Aorta (tissue), 5 donors: ENCODE data around the gene RHO. TPM values are rescaled to one million over a fixed set of nuclear protein-coding genes. Genes with fewer than 3 reads are reported as not detected.

Experiments
- ATAC-seq: fragments of 200-7000 bp; cut with Tn5 transposase; one replicate; pipeline ENCODE4 v1.9.1; 2022; ENCODE audit warnings: moderate library complexity; ENCODE audit not compliant: low FRiP score
- DNase-seq, 2 donors: peaks; one replicate each; pipeline ENCODE4 v3.0.0-alpha.2; 2020
- H3K27ac ChIP-seq, 2 donors: one replicate each; pipeline ENCODE4 v1.5.1; 2013; ENCODE audit warnings: low read length in 2 of 2, mild to moderate bottlenecking in 2 of 2, moderate library complexity in 2 of 2, control low read depth in 1 of 2, inconsistent platforms in 1 of 2, low read depth in 1 of 2
- H3K27me3 ChIP-seq, 2 donors: one replicate each; pipeline ENCODE4 v1.6.1; 2013; ENCODE audit warnings: control low read depth in 1 of 2, low read length in 1 of 2, mild to moderate bottlenecking in 1 of 2, moderate library complexity in 1 of 2; ENCODE audit not compliant: insufficient read depth in 2 of 2, control insufficient read depth in 1 of 2
- H3K36me3 ChIP-seq, 2 donors: one replicate each; pipeline ENCODE4 v1.6.1; 2013; ENCODE audit warnings: control low read depth in 1 of 2, low read length in 1 of 2, mild to moderate bottlenecking in 1 of 2; ENCODE audit not compliant: insufficient read depth in 2 of 2, control insufficient read depth in 1 of 2
- H3K4me1 ChIP-seq, 2 donors: one replicate each; pipeline ENCODE4 v1.6.1; 2013; ENCODE audit warnings: low read length in 2 of 2, control low read depth in 1 of 2, mild to moderate bottlenecking in 1 of 2, moderate library complexity in 1 of 2; ENCODE audit not compliant: insufficient read depth in 2 of 2, control insufficient read depth in 1 of 2
- H3K4me3 ChIP-seq, 2 donors: one replicate each; pipeline ENCODE4 v1.5.1; 2013; ENCODE audit warnings: low read length in 2 of 2, control low read depth in 1 of 2, mild to moderate bottlenecking in 1 of 2
- H3K9me3 ChIP-seq: one replicate; pipeline ENCODE4 v1.6.1; 2013; ENCODE audit warnings: mild to moderate bottlenecking, low read length; ENCODE audit not compliant: control insufficient read depth
- WGBS, 2 donors: extraction: QIAGEN DNeasy Blood & Tissue Kit; methylation state at CpG; one replicate each; pipeline ENCODE4 v1.1.7; 2013; 5-methylcytosine and 5-hydroxymethylcytosine counted together
- intact Hi-C, 2 donors: fragments of 100-400 bp; cut with DNase I; formaldehyde crosslinking; loops; one replicate each; pipeline versions ENCODE4 v1.14.2 to v1.15.0; 2022
- polyA plus RNA-seq, 2 donors: library from polyadenylated mRNA; stranded (reverse); fragments of 200-250 nt; gene quantifications; one replicate each; pipeline ENCODE4 v1.2.3, GENCODE V29; 2013
- total RNA-seq, 2 donors: library from RNA; stranded (reverse); fragmentation: NEBNext Ultra II Directional; extraction: Animal tissue kit (Norgen Biotek cat#: 25700); gene quantifications; one replicate each; pipeline ENCODE4 v1.2.1, GENCODE V29; 2021
- donor health status: healthy with polysubstance abuse.
- donor health status: Bipolar disorder and iron deficiency.
- donor health status: DM: no; HTN: no; CAD: no.
- donor health status: DM: no; HTN: no; CAD: no.
- donor health status: DM: yes; HTN: yes; CAD: no.

Gene RHO
- total and polyA plus RNA-seq, 4 donors, result 0.15 TPM; not detected in 3

DNA sequence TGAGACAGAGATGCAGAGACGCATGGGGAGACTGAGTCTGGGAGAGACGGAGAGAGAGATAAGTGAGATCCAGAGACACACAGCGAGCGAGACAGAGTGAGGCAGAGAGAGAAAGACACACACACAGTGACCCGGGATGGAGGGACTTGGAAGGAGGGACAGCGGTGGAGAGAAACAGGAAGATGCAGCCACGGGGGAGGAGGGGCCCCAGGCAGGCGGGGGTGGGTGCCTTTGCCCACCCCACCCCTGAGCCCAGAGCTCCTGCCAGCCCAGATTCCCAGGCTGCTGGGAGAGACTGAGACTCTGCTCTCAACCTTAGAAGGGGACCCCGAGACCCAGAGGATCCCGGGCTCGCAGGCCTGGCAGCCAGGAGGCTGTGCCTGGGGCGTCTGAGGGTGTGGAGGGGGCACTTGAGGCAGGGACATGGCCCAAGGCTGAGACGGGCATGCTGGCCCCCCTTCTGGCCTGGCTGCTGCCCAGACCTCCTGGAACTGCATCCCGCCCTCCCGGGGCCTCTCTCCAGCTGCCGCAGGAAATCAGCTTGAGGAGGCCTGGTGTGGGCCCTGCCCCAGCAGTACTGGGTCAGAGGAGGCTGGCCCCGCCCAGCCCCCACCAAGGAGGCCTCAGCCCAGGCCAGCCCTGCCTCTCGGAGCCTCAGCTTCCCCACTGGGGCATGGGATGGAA is 32.6 kb downstream of the RHO start:
- DNase-seq (peak; percentile 93 to 95), ATAC-seq (peak; percentile 86)
- Histone ChIP-seq H3K36me3 (no peaks in the 10 kb centered on the region), H3K27ac (peak overlapping the region; percentile 67 to 83), H3K9me3 (no peaks in the 10 kb centered on the region), H3K27me3 (no peaks in the 10 kb centered on the region), H3K4me3 (no peak overlapping the region), H3K4me1 (no peaks in the 10 kb centered on the region)
- intact Hi-C loops, result loop anchor here (2.0 to 5.0 kb wide), 3 partner anchors 36 to 69 kb away; no protein-coding TSS in a partner anchor
- 4 to 6% methylated on average over 15 to 18 of the region's 18 CpGs for WGBS, 2 donors

DNA sequence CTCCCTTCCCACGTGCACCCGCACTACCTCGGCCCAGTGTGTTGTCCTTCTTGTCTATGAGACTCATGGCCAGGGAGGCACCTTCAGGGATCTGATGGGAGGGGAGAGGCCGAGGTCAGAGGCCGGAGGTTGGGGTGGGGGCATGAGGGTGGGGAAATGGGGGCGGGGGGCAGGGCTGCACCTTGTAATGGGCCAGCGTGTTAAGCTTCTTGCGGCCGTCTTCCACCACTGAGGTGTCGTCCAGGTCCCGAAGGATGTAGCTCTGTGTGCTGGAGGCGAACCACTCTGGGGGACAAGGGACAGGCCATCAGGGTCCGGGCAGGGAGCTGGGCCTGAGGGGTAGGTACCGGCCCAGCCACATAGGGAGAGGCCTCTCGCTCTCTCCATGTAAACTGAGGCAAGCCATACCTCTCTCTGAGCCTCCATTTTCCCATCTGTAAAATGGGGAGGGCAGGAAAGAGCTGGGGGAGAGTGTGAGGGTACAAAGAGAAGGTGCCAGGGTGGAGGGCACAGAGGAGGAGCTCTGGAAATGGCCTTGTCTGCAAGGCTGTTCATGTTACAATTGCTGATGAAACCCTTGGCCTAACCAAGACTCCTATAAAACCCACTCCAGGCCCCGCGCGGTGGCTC is 33.3 kb downstream of the RHO start:
- 66 to 68% methylated on average over 18 of the region's 18 CpGs for WGBS, 2 donors
- H3K4me1 ChIP-seq, result no peaks in the 10 kb centered on the region
- ATAC-seq (no peak), DNase-seq (no peak)
- H3K27me3 ChIP-seq, result no peaks in the 10 kb centered on the region
- no peaks in the 10 kb centered on the region for H3K36me3 ChIP-seq
- H3K4me3 ChIP-seq, result no peak overlapping the region
- H3K27ac ChIP-seq, result peak overlapping the region in 1 of 2 donors; percentile 41
- intact Hi-C loops, result loop anchor here (2.0 to 5.0 kb wide), 3 partner anchors 35 to 69 kb away; no protein-coding TSS in a partner anchor
- H3K9me3 ChIP-seq, result no peaks in the 10 kb centered on the region

DNA sequence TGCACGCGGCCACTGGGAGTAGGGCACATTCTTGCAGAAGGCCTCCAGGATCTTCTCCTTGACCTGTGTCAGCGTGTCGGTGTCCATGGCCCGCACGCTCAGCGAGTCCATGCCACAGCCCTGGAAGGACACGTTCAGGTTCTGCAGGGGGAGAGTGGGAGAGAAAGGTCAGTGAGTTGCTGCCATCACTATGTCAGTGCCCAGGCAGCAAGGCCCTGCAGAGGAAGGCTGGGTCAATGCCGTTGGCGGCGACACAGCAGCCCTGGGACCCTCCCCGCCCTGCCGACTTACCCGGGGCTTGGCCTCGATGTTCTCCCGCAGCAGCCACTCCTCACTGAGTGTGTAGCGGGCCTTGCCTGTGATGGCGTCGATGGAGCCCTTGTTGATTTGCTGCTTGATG is 34.4 kb downstream of the RHO start:
- Histone ChIP-seq H3K36me3 (no peaks in the 10 kb centered on the region), H3K4me1 (no peaks in the 10 kb centered on the region), H3K9me3 (no peaks in the 10 kb centered on the region), H3K4me3 (no peak overlapping the region), H3K27ac (no peak overlapping the region), H3K27me3 (no peaks in the 10 kb centered on the region)
- intact Hi-C loops, result loop anchor here (5.0 kb wide), 2 partner anchors 39 to 71 kb away; no protein-coding TSS in a partner anchor
- WGBS, 2 donors, result 89 to 92% methylated on average over 19 of the region's 19 CpGs
- DNase-seq (no peak), ATAC-seq (no peak)

DNA sequence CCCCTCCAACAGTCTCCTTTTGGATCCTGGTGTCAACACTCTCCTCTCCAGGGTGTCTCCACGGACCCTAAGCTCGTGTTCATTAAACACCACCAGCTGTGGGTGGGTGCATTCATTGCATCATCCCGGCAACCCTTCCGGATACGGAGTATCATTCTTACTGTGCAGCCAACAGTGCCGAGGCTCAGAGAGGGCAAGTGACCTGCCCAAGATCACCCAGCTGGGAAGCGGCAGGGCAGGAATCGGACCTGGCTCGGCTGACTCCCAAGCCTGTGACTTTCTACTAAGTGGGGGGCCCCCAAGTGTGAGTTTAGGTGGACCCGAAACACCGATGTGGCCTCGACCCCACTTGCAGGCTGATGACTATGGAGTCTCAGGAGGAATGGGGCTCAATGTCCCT is 34.9 kb downstream of the RHO start:
- no peaks in the 10 kb centered on the region for H3K4me1 ChIP-seq
- no peak overlapping the region for H3K4me3 ChIP-seq
- no peak for ATAC-seq
- H3K9me3 ChIP-seq, result no peaks in the 10 kb centered on the region
- H3K27me3 ChIP-seq, result no peaks in the 10 kb centered on the region
- 94 to 95% methylated on average over 12 of the region's 12 CpGs for WGBS, 2 donors
- H3K36me3 ChIP-seq, result no peaks in the 10 kb centered on the region
- DNase-seq, result no peak
- intact Hi-C loops, result loop anchor here (5.0 kb wide), 2 partner anchors 39 to 71 kb away; no protein-coding TSS in a partner anchor
- H3K27ac ChIP-seq, result no peak overlapping the region

DNA sequence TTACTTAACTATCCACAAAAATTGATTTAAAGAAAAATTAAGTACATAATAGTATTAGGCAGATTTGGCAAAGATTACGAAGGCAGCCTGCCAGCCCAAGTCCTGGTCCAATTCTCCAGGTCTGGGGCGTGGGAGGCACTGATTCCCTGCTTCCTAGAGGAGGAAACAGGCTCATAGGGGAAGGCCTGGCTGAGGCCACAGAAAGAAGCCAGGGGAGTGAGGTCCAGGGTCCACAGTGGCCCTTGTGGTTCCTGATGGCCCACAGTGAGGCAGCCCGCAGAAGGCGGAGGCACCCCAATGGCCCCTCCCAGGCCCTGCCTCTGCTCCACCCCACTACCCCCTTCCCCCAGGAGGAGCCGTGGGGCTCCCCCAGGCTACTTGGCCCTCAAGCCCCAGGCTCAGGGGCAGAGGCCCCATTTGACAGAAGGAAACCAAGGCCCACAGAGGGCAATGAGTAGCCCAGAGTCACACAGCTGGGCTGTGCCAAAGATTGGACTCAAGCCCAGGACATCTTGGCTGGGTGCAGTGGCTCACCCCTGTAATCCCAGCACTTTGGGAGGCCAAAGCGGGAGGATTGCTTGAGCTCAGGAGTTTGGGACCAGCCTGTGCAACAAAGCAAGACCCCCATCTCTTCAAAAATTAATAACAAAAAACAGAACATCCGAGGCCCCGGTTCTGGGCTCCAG is 35.6 kb downstream of the RHO start:
- DNase-seq, result no peak
- Histone ChIP-seq H3K4me1 (no peaks in the 10 kb centered on the region), H3K4me3 (no peak overlapping the region), H3K27ac (peak overlapping the region in 1 of 2 donors; percentile 49), H3K9me3 (no peaks in the 10 kb centered on the region), H3K27me3 (no peaks in the 10 kb centered on the region), H3K36me3 (no peaks in the 10 kb centered on the region)
- intact Hi-C loops, result loop anchor here (5.0 kb wide), 2 partner anchors 38 to 72 kb away; no protein-coding TSS in a partner anchor
- no peak for ATAC-seq
- WGBS, 2 donors, result 47 to 53% methylated on average over 8 of the region's 8 CpGs

DNA sequence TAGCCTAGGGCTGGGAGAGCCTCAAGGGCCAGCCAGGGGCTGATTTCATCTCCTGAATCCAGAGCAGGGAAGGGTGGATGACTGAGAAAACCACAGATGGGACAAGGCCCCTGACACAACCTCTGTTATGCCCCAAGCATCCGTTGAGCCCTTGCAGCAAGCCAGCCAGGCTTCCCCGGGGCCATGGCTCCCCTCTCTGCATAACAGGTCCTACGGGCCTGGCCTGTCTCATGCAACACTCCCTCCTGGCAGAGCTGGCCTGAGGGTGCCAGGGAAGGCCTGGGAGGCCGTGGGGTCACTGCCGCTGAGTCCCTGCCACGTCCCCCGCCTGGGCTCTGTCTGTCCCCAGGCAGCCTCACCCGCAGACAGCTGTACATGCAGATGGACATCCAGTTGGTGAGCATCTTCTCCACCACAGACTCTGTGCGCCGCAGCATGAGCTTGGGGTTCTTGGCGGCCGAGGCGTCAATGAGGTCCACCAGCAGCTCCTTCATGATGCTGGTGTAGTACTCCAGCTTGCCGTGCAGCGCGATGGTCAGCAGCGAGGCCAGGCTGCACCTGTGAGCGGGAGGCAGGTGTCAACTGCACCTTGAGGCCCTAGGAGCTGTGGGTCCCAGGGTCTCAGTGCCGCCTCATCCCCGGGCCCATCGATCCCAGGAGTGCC is 36.7 kb downstream of the RHO start:
- intact Hi-C loops, result loop anchor here (5.0 kb wide), 2 partner anchors 37 to 73 kb away; no protein-coding TSS in a partner anchor
- no peak for ATAC-seq
- Histone ChIP-seq H3K4me3 (no peak overlapping the region), H3K9me3 (no peaks in the 10 kb centered on the region), H3K36me3 (no peaks in the 10 kb centered on the region), H3K4me1 (no peaks in the 10 kb centered on the region), H3K27ac (peak overlapping the region in 1 of 2 donors; percentile 8), H3K27me3 (no peaks in the 10 kb centered on the region)
- DNase-seq, result no peak
- WGBS, 2 donors, result 90 to 95% methylated on average over 21 of the region's 21 CpGs

DNA sequence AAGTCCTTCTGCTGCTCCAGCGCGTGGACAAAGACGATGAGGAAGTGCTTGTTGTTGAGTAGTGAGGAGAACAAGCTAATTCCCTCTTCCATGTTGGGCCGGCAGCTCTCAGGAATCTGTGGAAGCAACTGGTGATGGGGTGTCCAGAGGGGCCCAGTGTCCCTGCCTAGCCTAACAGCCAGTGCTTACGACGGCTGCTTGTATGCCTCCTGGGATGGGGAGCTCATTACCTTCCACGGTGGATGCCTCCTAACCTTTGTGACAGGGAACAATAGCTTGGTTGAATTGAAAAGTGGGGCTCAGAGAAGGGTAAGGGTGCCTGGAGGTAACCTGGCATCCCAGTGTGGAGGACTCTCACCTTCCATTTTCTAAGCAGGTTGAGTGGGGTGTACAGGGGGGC is 37.5 kb downstream of the RHO start:
- intact Hi-C loops, result no loop called here
- WGBS, 2 donors, result 95 to 97% methylated on average over 7 of the region's 7 CpGs
- no peak for DNase-seq
- no peak overlapping the region for H3K4me3 ChIP-seq
- H3K27me3 ChIP-seq, result no peaks in the 10 kb centered on the region
- peaks cover 0 to 2% of the 10 kb centered on the region in 2 donors for H3K36me3 ChIP-seq
- H3K27ac ChIP-seq, result no peak overlapping the region
- no peak for ATAC-seq
- no peaks in the 10 kb centered on the region for H3K9me3 ChIP-seq
- no peaks in the 10 kb centered on the region for H3K4me1 ChIP-seq

DNA sequence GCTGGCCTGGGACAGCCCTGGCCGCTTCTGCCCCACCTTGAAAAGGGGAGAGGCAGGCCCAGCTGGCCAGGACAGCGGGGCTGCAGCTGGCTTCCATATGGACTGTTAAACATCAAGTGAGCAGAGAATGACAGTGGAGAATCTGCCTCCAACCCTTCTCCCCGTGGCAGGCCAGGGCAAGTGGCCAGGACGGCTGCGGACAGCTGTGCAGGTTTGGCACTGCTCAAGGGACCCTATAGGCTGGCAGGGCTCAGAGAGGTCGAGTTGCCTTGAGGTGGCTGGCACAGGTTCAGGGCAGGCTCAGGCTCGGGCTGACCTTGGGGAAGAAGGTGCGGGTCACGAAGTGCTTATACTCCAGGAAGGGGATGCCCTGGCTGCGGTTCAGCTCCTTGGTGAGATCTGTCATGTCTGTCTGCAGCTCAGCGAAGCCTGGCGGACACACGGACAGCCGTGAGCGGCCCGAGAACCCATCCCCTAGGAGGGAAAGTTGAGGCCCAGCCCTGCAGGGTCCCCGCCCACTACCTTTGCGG is 38.8 kb downstream of the RHO start:
- H3K27ac ChIP-seq, result no peak overlapping the region
- H3K4me1 ChIP-seq, result no peaks in the 10 kb centered on the region

More for the DNA sequence above, 38.8 kb downstream of the RHO start:
- ATAC-seq (no peak), DNase-seq (no peak)
- intact Hi-C loops, result no loop called here
- H3K36me3 ChIP-seq, result peaks cover 0 to 2% of the 10 kb centered on the region in 2 donors
- no peak overlapping the region for H3K4me3 ChIP-seq
- no peaks in the 10 kb centered on the region for H3K27me3 ChIP-seq
- WGBS, 2 donors, result 80 to 87% methylated on average over 16 to 18 of the region's 18 CpGs
- no peaks in the 10 kb centered on the region for H3K9me3 ChIP-seq
